Amniotic stem cell (primary cell): ENCODE data around the gene FMNL2.

ENCODE experiments used
- DNase-seq: peaks from one replicate; lab custom pipeline; 2025; lab: John Stamatoyannopoulos, UW

FMNL2 gene

GRCh38 chr2:152617456-152618192 lies 282.6 kb downstream of the FMNL2 start:
- no peak for DNase-seq

- no peak for DNase-seq
Observed at GRCh38 chr2:152618193-152618564, 283.2 kb downstream of the FMNL2 start.

- no peak for DNase-seq
Observed at GRCh38 chr2:152620208-152620607, 285.2 kb downstream of the FMNL2 start.

GRCh38 chr2:152620985-152621384 lies 286.0 kb downstream of the FMNL2 start:
- DNase-seq: no peak

- DNase-seq: no peak
Observed at GRCh38 chr2:152622219-152622618, 287.2 kb downstream of the FMNL2 start.

GRCh38 chr2:152623076-152623740 lies 288.2 kb downstream of the FMNL2 start:
- DNase-seq: no peak

GRCh38 chr2:152623775-152624174 lies 288.8 kb downstream of the FMNL2 start:
- no peak for DNase-seq

GRCh38 chr2:152624805-152625204 lies 289.8 kb downstream of the FMNL2 start:
- no peak for DNase-seq

- DNase-seq: no peak
Observed at GRCh38 chr2:152626911-152627339, 292.0 kb downstream of the FMNL2 start.

GRCh38 chr2:152627351-152627957 lies 292.5 kb downstream of the FMNL2 start:
- DNase-seq: no peak

- DNase-seq: no peak
Observed at GRCh38 chr2:152629202-152629601, 294.2 kb downstream of the FMNL2 start.

GRCh38 chr2:152630466-152630865 lies 295.5 kb downstream of the FMNL2 start:
- no peak for DNase-seq

- no peak for DNase-seq
Observed at GRCh38 chr2:152632736-152633135, 297.8 kb downstream of the FMNL2 start.

GRCh38 chr2:152635635-152636298 lies 300.8 kb downstream of the FMNL2 start:
- DNase-seq: peak; percentile 28

GRCh38 chr2:152637251-152637650 lies 302.3 kb downstream of the FMNL2 start:
- no peak for DNase-seq

- DNase-seq: no peak
Observed at GRCh38 chr2:152638056-152638455, 303.1 kb downstream of the FMNL2 start.

- DNase-seq: no peak
Observed at GRCh38 chr2:152638590-152638989, 303.6 kb downstream of the FMNL2 start.

- DNase-seq: no peak
Observed at GRCh38 chr2:152644189-152644873, 309.4 kb downstream of the FMNL2 start.

GRCh38 chr2:152646264-152646663 lies 311.3 kb downstream of the FMNL2 start:
- no peak for DNase-seq

- DNase-seq: peak; percentile 72
Observed at GRCh38 chr2:152646775-152647174, 311.8 kb downstream of the FMNL2 start.

GRCh38 chr2:152647552-152647951 lies 312.6 kb downstream of the FMNL2 start:
- no peak for DNase-seq

- DNase-seq: no peak
Observed at GRCh38 chr2:152648336-152648735, 313.4 kb downstream of the FMNL2 start.
